Stimulated activated CD8-positive, alpha-beta memory T cell treated with anti-CD3 and anti-CD28 coated beads, Interleukin-7, amount 100 ng/mL, for 24 hours (primary cell): ENCODE data around the gene RGS12.

Source experiments
- DNase-seq: peaks from one replicate; pipeline ENCODE4 v3.0.0-alpha.2; 2020; ENCODE audit warnings: low read depth

RGS12 gene

GRCh38 chr4:3283916-3284315 lies 8.9 kb upstream of the RGS12 start:
- no peak for DNase-seq

- no peak for DNase-seq
Observed at GRCh38 chr4:3284734-3285557, 7.9 kb upstream of the RGS12 start.

- no peak for DNase-seq
Observed at GRCh38 chr4:3285558-3286334, 7.1 kb upstream of the RGS12 start.

- DNase-seq = no peak
Observed at GRCh38 chr4:3286335-3287175, 6.3 kb upstream of the RGS12 start.

GRCh38 chr4:3287271-3287971 lies 5.4 kb upstream of the RGS12 start:
- no peak for DNase-seq

GRCh38 chr4:3287972-3288570 lies 4.8 kb upstream of the RGS12 start:
- no peak for DNase-seq

- DNase-seq = no peak
Observed at GRCh38 chr4:3288571-3289094, 4.2 kb upstream of the RGS12 start.

DNA sequence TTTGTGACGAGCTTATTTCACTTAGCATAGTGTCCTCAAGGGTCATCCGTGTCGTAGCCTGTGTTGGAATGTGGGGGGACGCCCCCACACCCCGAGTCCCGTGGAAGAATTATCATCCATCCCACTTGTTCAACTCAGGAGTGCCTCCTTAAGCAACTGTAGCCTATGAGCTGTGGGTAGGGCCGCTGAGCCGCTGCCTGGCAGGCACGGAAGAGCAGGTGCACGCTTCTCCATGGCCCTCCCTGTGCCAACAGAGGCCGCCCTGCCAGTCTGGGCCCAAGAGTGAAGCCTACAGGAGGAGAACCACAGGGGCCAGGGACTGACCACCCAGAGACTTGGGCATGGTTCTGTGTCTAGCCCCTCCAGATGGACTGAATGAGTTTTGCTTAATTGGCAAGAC lies 2.3 kb upstream of the RGS12 start:
- DNase-seq = no peak

GRCh38 chr4:3290889-3291321 lies 1.9 kb upstream of the RGS12 start:
- DNase-seq = no peak

GRCh38 chr4:3291411-3291968 lies 1.3 kb upstream of the RGS12 start:
- no peak for DNase-seq

GRCh38 chr4:3291969-3292570 lies 751 bp upstream of the RGS12 start:
- no peak for DNase-seq

- no peak for DNase-seq
Observed at GRCh38 chr4:3293401-3294391, 875 bp downstream of the RGS12 start.

- no peak for DNase-seq
Observed at GRCh38 chr4:3294401-3295241, 1.8 kb downstream of the RGS12 start.

GRCh38 chr4:3295837-3296624 lies 3.2 kb downstream of the RGS12 start:
- DNase-seq = no peak

GRCh38 chr4:3296651-3297050 lies 3.8 kb downstream of the RGS12 start:
- no peak for DNase-seq

- no peak for DNase-seq
Observed at GRCh38 chr4:3297066-3297859, 4.4 kb downstream of the RGS12 start.
